Retinal pigment epithelial cell (primary cell): ENCODE results near the gene PKNOX2.

ENCODE experiments used
- DNase-seq: peaks from one replicate; pipeline ENCODE4 v3.0.0-alpha.2; 2010; ENCODE audit warnings: low read depth
- H3K4me3 ChIP-seq: 2 replicates; pipeline ENCODE4 v1.5.1; 2011; ENCODE audit warnings: mild to moderate bottlenecking, low read length, control low read depth, moderate library complexity
- CTCF ChIP-seq: conservative IDR thresholded peaks from 2 replicates; pipeline ENCODE4 v1.5.1; 2011; ENCODE audit warnings: low read depth, low read length, control low read depth, inconsistent platforms

Gene PKNOX2

GRCh38 chr11:125223901-125224361 is 59.4 kb downstream of the PKNOX2 start:
- no peak overlapping the region for H3K4me3 ChIP-seq
- no peak for TF ChIP-seq CTCF

GRCh38 chr11:125224391-125225021 is 60.0 kb downstream of the PKNOX2 start:
- H3K4me3 ChIP-seq: no peak overlapping the region
- TF ChIP-seq CTCF: peak; percentile 58
- DNase-seq: no peak

More at GRCh38 chr11:125223901-125224361, 59.4 kb downstream of the PKNOX2 start:
- DNase-seq: no peak

GRCh38 chr11:125225401-125225800 is 60.9 kb downstream of the PKNOX2 start:
- no peak overlapping the region for H3K4me3 ChIP-seq
- TF ChIP-seq CTCF: no peak

GRCh38 chr11:125226031-125226430 is 61.5 kb downstream of the PKNOX2 start:
- TF ChIP-seq CTCF: no peak
- H3K4me3 ChIP-seq: no peak overlapping the region
- DNase-seq: no peak

More at GRCh38 chr11:125225401-125225800, 60.9 kb downstream of the PKNOX2 start:
- no peak for DNase-seq

GRCh38 chr11:125226706-125227105 is 62.2 kb downstream of the PKNOX2 start:
- TF ChIP-seq CTCF: no peak
- no peak overlapping the region for H3K4me3 ChIP-seq
- DNase-seq: no peak

GRCh38 chr11:125227151-125227550 is 62.6 kb downstream of the PKNOX2 start:
- no peak overlapping the region for H3K4me3 ChIP-seq
- no peak for TF ChIP-seq CTCF
- no peak for DNase-seq

GRCh38 chr11:125228445-125228844 is 63.9 kb downstream of the PKNOX2 start:
- no peak for TF ChIP-seq CTCF
- H3K4me3 ChIP-seq: no peak overlapping the region
- DNase-seq: peak; percentile 28
